ENCODE data around the gene RUFY3. TPM values are rescaled to one million over a fixed set of nuclear protein-coding genes. Genes with fewer than 3 reads are reported as not detected.
A peak's percentile ranks its signal among the peaks of the same experiment; 100 is the strongest.
"Not testable (repeated sequence)": the region's sequence is repeated elsewhere in the genome, so short reads cannot be mapped to it uniquely, and the experiment has no call there.

Gene RUFY3
- total RNA-seq, 3 donors from 2014 or later (not counting 1 experiment from before 2014, with no cell fraction given), result 31.6 to 38.1 (median 33.4) TPM

DNA sequence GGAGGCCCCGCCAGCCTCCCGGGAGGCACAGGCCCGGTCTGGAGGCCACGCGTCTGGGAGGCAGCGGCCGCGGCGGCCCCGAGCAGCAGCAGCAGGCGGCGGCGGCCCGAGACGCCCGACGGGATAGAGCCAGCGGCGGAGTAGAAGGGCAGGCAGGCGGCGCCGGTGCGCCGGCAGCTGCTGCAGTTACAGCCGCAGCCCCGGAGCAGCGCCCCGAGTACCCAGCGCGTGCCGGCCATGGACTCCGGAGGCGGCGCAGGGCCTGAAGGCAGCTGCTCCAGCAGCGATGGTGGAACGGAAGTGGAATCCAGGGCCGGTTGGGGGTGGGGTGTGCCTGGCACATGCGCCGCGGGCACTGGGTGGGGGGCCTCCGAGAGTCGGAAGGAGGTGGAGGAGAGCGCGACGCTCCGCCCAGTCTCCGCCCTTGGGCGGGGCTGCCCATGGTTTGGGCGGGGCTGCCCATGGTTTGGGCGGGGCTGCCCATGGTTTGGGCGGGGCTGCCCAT, 117.9 kb downstream of the RUFY3 start, which contains the start of gene GRSF1:
Gene GRSF1, minus strand, starts transcription at position 302 of the 505 bp plus-strand sequence. Its CDS starts 63 bp downstream, at position 239.
- peak; percentile 89 to 97 for DNase-seq
- ATAC-seq, result peak; percentile 88 to 97 (median 88)
- Mint-ChIP-seq H3K4me3 (peak within 1 kb of the TSS; percentile 98), H3K27me3 (ENCODE audit: low read depth in 2 of 2) (no peaks in the 10 kb centered on the region), H3K27ac (peak within 1 kb of the TSS; percentile 95 to 97), H3K9me3 (no peaks in the 10 kb centered on the region), H3K36me3 (no peaks in the 10 kb centered on the region), H3K4me1 (peaks cover 20 to 27% of the 10 kb centered on the region in 2 donors)
- Histone ChIP-seq H3K27me3 (ENCODE audit: control insufficient read depth, insufficient read depth, low read length) (no peaks in the 10 kb centered on the region), H3K4me3 (ENCODE audit: low read length) (peak within 1 kb of the TSS; percentile 46), H3K9me3 (ENCODE audit: control insufficient read depth, insufficient read depth, low read length) (no peaks in the 10 kb centered on the region), H3K4me1 (ENCODE audit: control insufficient read depth, insufficient read depth, low read length) (peaks cover 23% of the 10 kb centered on the region), H3K36me3 (ENCODE audit: control insufficient read depth, insufficient read depth, low read length) (peaks cover 4% of the 10 kb centered on the region), H3K27ac (ENCODE audit: low read length) (peak within 1 kb of the TSS; percentile 80)
- under 1% methylated on average over 48 of the region's 51 CpGs for WGBS (ENCODE audit: insufficient coverage)
- intact Hi-C loops (cut with micrococcal nuclease), result loop anchor here (1.0 to 10.0 kb wide), 4 partner anchors 132 to 345 kb away; partner anchors contain the start of genes DCK and UTP3
- TF ChIP-seq, protein P1, sequence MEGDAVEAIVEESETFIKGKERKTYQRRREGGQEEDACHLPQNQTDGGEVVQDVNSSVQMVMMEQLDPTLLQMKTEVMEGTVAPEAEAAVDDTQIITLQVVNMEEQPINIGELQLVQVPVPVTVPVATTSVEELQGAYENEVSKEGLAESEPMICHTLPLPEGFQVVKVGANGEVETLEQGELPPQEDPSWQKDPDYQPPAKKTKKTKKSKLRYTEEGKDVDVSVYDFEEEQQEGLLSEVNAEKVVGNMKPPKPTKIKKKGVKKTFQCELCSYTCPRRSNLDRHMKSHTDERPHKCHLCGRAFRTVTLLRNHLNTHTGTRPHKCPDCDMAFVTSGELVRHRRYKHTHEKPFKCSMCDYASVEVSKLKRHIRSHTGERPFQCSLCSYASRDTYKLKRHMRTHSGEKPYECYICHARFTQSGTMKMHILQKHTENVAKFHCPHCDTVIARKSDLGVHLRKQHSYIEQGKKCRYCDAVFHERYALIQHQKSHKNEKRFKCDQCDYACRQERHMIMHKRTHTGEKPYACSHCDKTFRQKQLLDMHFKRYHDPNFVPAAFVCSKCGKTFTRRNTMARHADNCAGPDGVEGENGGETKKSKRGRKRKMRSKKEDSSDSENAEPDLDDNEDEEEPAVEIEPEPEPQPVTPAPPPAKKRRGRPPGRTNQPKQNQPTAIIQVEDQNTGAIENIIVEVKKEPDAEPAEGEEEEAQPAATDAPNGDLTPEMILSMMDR (IDR thresholded peaks at IDR 0.05), result no peak

DNA sequence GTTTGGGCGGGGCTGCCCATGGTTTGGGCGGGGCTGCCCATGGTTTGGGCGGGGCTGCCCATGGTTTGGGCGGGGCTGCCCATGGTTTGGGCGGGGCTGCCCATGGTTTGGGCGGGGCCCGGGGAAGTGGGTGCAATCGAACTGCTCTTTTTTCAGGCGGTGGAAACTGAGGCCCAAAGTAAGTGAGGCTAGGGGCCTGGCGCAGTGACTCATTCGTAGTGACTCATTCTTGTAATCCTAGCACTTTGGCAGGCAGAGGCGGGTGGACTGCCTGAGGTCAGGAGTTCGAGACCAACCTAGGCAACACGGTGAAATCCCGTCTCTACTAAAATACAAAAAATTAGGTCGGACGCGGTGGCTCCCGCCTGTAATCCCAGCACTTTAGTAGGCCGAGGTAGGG, 118.4 kb downstream of the RUFY3 start:
- H3K27me3 ChIP-seq (ENCODE audit: control insufficient read depth, insufficient read depth, low read length); H3K9me3 ChIP-seq (ENCODE audit: control insufficient read depth, insufficient read depth, low read length); intact Hi-C loops (cut with micrococcal nuclease); H3K36me3 Mint-ChIP-seq; H3K36me3 ChIP-seq (ENCODE audit: control insufficient read depth, insufficient read depth, low read length); H3K27ac ChIP-seq (ENCODE audit: low read length); ATAC-seq; H3K4me3 ChIP-seq (ENCODE audit: low read length); H3K27me3 Mint-ChIP-seq (ENCODE audit: low read depth in 2 of 2); H3K9me3 Mint-ChIP-seq: not testable (repeated sequence)
- Mint-ChIP-seq H3K4me1 (peaks cover 20 to 27% of the 10 kb centered on the region in 2 donors), H3K27ac (peak overlapping the region; percentile 95 to 97), H3K4me3 (peak overlapping the region; percentile 25)
- DNase-seq, result peak; percentile 51 to 71
- peaks cover 23% of the 10 kb centered on the region for H3K4me1 ChIP-seq (ENCODE audit: control insufficient read depth, insufficient read depth, low read length)
- WGBS (ENCODE audit: insufficient coverage), result 70% methylated on average over 17 of the region's 20 CpGs

DNA sequence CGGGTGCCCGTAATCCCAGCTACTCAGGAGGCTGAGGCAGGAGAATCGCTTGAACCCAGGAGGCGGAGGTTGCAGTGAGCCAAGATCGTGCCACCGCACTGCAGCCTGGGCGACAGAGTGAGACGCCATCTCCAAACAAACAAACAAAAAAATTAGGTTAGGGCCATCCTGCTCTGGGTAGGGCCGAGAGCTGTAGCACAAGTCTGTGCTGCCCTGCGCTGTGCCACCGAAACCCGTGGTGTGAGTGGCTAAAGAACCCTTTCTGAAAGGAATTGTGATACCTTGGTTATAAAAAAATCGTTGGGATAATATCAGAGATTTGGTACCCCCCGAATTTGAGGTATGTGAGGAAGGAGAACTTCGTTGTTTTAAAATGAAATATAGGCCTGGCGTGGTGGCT, 118.9 kb downstream of the RUFY3 start:
- H3K4me3 ChIP-seq (ENCODE audit: low read length); intact Hi-C loops (cut with micrococcal nuclease); H3K9me3 ChIP-seq (ENCODE audit: control insufficient read depth, insufficient read depth, low read length); H3K27ac Mint-ChIP-seq; H3K4me3 Mint-ChIP-seq; H3K27ac ChIP-seq (ENCODE audit: low read length); H3K36me3 ChIP-seq (ENCODE audit: control insufficient read depth, insufficient read depth, low read length); H3K27me3 Mint-ChIP-seq (ENCODE audit: low read depth in 2 of 2); H3K27me3 ChIP-seq (ENCODE audit: control insufficient read depth, insufficient read depth, low read length); H3K36me3 Mint-ChIP-seq; H3K9me3 Mint-ChIP-seq; DNase-seq; ATAC-seq: not testable (repeated sequence)
- 97% methylated on average over 16 of the region's 16 CpGs for WGBS (ENCODE audit: insufficient coverage)
- peaks cover 23% of the 10 kb centered on the region for H3K4me1 ChIP-seq (ENCODE audit: control insufficient read depth, insufficient read depth, low read length)
- peaks cover 20 to 27% of the 10 kb centered on the region in 2 donors for H3K4me1 Mint-ChIP-seq

- intact Hi-C loops (cut with micrococcal nuclease), result no loop called here
- Mint-ChIP-seq H3K36me3 (no peaks in the 10 kb centered on the region), H3K27ac (peak overlapping the region; percentile 51 to 69), H3K27me3 (ENCODE audit: low read depth in 2 of 2) (no peaks in the 10 kb centered on the region), H3K4me3 (no peak overlapping the region), H3K4me1 (peaks cover 20 to 22% of the 10 kb centered on the region in 2 donors), H3K9me3 (no peaks in the 10 kb centered on the region)
- Histone ChIP-seq H3K36me3 (ENCODE audit: control insufficient read depth, insufficient read depth, low read length) (no peaks in the 10 kb centered on the region), H3K4me1 (ENCODE audit: control insufficient read depth, insufficient read depth, low read length) (peaks cover 21% of the 10 kb centered on the region), H3K27me3 (ENCODE audit: control insufficient read depth, insufficient read depth, low read length) (no peaks in the 10 kb centered on the region), H3K9me3 (ENCODE audit: control insufficient read depth, insufficient read depth, low read length) (no peaks in the 10 kb centered on the region), H3K4me3 (ENCODE audit: low read length) (no peak overlapping the region), H3K27ac (ENCODE audit: low read length) (peak overlapping the region; percentile 40)
- no peak for ATAC-seq
- TF ChIP-seq, protein P1 (IDR thresholded peaks at IDR 0.05), result no peak
- no peak for DNase-seq
Observed at GRCh38 chr4:70841211-70841610, 119.4 kb downstream of the RUFY3 start.

All from natural killer cell (primary cell).